ENCODE measurements around the gene MNT. TPM values are rescaled to one million over a fixed set of nuclear protein-coding genes. Genes with fewer than 3 reads are reported as not detected.
A peak's percentile ranks its signal among the peaks of the same experiment; 100 is the strongest.

Gene MNT, protein sequence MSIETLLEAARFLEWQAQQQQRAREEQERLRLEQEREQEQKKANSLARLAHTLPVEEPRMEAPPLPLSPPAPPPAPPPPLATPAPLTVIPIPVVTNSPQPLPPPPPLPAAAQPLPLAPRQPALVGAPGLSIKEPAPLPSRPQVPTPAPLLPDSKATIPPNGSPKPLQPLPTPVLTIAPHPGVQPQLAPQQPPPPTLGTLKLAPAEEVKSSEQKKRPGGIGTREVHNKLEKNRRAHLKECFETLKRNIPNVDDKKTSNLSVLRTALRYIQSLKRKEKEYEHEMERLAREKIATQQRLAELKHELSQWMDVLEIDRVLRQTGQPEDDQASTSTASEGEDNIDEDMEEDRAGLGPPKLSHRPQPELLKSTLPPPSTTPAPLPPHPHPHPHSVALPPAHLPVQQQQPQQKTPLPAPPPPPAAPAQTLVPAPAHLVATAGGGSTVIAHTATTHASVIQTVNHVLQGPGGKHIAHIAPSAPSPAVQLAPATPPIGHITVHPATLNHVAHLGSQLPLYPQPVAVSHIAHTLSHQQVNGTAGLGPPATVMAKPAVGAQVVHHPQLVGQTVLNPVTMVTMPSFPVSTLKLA
- 16.3 and 17.3 TPM in 2 replicates for total RNA-seq (2021; fragmentation: NEBNext Ultra II Directional; extraction: Animal tissue kit (Norgen Biotek cat#: 25700))
- polyA plus RNA-seq (2011; rRNA removed): 5.0 and 9.0 TPM in 2 replicates
- 6.1 TPM for polyA plus RNA-seq (2011; cell fraction: cytosol; rRNA removed)
- polyA plus RNA-seq (2011; cell fraction: nucleus; rRNA removed): 12.8 TPM
- 10.9 to 15.7 TPM (median 13.9 TPM) in 4 replicates for polyA plus RNA-seq (2012, experiment 1 of 2)
- 7.1 TPM for polyA plus RNA-seq (2012, experiment 2 of 2)
- 12.5 TPM for polyA plus RNA-seq (2013, experiment 1 of 2)
- 10.8 TPM for polyA plus RNA-seq (2013, experiment 2 of 2)
- 3.2 and 4.2 TPM in 2 replicates for polyA minus RNA-seq (2011; rRNA and poly(A)+ RNA removed)
- polyA minus RNA-seq (2011; cell fraction: cytosol; rRNA and poly(A)+ RNA removed): 8.7 TPM
- polyA minus RNA-seq (2011; cell fraction: nucleus; rRNA and poly(A)+ RNA removed): 6.2 TPM
- long read RNA-seq, experiment 1, partial matches to known transcripts: 0 of 11 reads
- long read RNA-seq, experiment 1, other reads (novel, unspliced or antisense): 11 of 11 reads
- long read RNA-seq, experiment 2: 0 reads

DNA sequence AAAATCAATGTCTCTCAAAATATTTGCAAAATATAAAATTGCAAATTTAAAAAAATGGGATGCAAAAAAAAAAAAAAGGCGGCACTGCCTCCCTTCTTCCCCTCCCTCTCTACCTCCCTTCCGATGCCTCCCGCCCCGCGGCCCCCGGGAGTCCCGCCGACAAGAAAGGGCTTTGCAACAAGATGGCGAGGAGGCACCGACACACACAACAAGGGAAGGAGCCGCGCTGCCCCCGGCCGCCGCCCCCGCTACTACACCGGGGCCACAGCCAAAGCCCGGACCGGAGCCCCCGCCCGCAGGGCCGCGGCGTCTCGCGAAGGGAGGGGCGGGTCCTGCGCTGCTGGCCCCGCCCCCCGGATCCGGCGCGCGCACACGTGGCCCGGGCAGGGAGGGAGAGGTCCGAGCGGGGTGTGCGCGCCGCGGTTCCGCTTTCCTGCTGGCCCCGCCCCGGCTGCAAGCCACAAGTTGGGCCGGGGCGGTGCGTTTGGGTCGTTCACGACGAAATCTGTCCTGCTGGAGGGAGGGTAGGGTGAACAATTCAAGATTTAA is at the start of gene MNT:
TSS of gene MNT (minus strand) at position 184 of the 549 bp plus-strand sequence. CDS start 348 bp downstream, outside the sequence.
- no peak for FAIRE-seq
- Histone ChIP-seq H3K79me2 (ENCODE audit: control insufficient read depth in 1 of 2, insufficient read depth in 2 of 2, low read length in 2 of 2) (peaks cover 0 to 26% of the 10 kb centered on the region in 2 experiments; a peak in 2 of 4 replicates), H3K9ac (replicated peaks in 1 of 4; ENCODE audit: extremely low read depth in 1 of 4, low read depth in 3 of 4, low read length in 3 of 4) (peak within 1 kb of the TSS; percentile 63 to 83 (median 82)), H3K79me1 (ENCODE audit: low read depth, low read length) (peaks cover 17% of the 10 kb centered on the region), H3K4me2 (ENCODE audit: insufficient read depth in 1 of 2, low read depth in 2 of 2, low read length in 2 of 2) (peak within 1 kb of the TSS; percentile 94 to 97), H2BK15ac (ENCODE audit: low read length) (no peak within 1 kb of the TSS), H3K56ac (replicated peaks; ENCODE audit: insufficient read length, low read depth, low read length) (peak within 1 kb of the TSS; percentile 33), H4K8ac (ENCODE audit: extremely low read depth, insufficient read depth, low read length) (peak within 1 kb of the TSS; percentile 93), H2BK12ac (ENCODE audit: low read depth, low read length) (peak within 1 kb of the TSS; percentile 97), H4K91ac (replicated peaks; ENCODE audit: insufficient read length, low read length) (peak within 1 kb of the TSS; percentile 90), H2AK5ac (ENCODE audit: low read depth, low read length) (no peak within 1 kb of the TSS), H2AFZ (ENCODE audit: low read length) (peak within 1 kb of the TSS; percentile 75; the same call in 1 of the 2 replicates), H3K23ac (ENCODE audit: insufficient read length) (no peak within 1 kb of the TSS), H3K14ac (ENCODE audit: insufficient read length) (no peak within 1 kb of the TSS), H3K9me3 (ENCODE audit: insufficient read depth in 2 of 2, low read depth in 1 of 2, low read length in 1 of 2) (no peaks in the 10 kb centered on the region), H2BK20ac (ENCODE audit: low read length) (no peak within 1 kb of the TSS), H2BK120ac (replicated peaks; ENCODE audit: low read depth, low read length) (no peak within 1 kb of the TSS), H3K23me2 (ENCODE audit: low read depth, low read length) (peaks cover 22% of the 10 kb centered on the region), H4K20me1 (replicated peaks in 1 of 2; ENCODE audit: control insufficient read depth in 1 of 2, insufficient read depth in 2 of 2, low read length in 2 of 2) (peaks cover 1 to 10% of the 10 kb centered on the region in 2 experiments), H2BK5ac (ENCODE audit: low read depth, low read length) (peak within 1 kb of the TSS; percentile 97), H3K18ac (ENCODE audit: extremely low read depth, low read length) (peak within 1 kb of the TSS; percentile 60), H3K4me1 (replicated peaks in 1 of 4; ENCODE audit: control insufficient read depth in 3 of 4, insufficient read depth in 4 of 4, low read length in 3 of 4) (peaks cover 7 to 31% (median 22%) of the 10 kb centered on the region in 4 experiments), H3K4ac (replicated peaks; ENCODE audit: insufficient read length, low read depth, low read length) (peak within 1 kb of the TSS; percentile 80), H3K4me3 (ENCODE audit: extremely low read depth in 1 of 4, insufficient read depth in 2 of 4, low read depth in 3 of 4, low read length in 4 of 4) (peak within 1 kb of the TSS; percentile 84 to 96 (median 86)), H3K27me3 (replicated peaks in 1 of 4; ENCODE audit: control insufficient read depth in 3 of 4, extremely low read depth in 1 of 4, insufficient read depth in 3 of 4, low read length in 3 of 4) (peaks cover 0 to 2% (median 0%) of the 10 kb centered on the region in 4 experiments; a peak in 2 of 7 replicates), H3K36me3 (ENCODE audit: control insufficient read depth in 2 of 4, insufficient read depth in 4 of 4, low read length in 3 of 4) (no peaks in the 10 kb centered on the region), H4K5ac (ENCODE audit: insufficient read length, low read depth, low read length) (peak within 1 kb of the TSS; percentile 63), H3K27ac (ENCODE audit: low read depth, low read length) (peak within 1 kb of the TSS; percentile 94)
- DNase-seq (ENCODE audit: low read depth in 1 of 2, low spot score in 2 of 2): peak; percentile 82 to 93
- ChIA-PET CTCF (ENCODE audit: partially characterized antibody) (interaction anchor here (0.8 to 8.8 kb wide), 6 partner anchors 9 to 448 kb away, joined by 3 to 80 read pairs (median 5); no protein-coding TSS in a partner anchor), POLR2A (ENCODE audit: partially characterized antibody) (interaction anchor here (0.6 to 8.8 kb wide), 19 partner anchors 11 to 309 kb away, joined by 3 to 193 read pairs (median 4); partner anchors contain the start of genes SMG6, SRR and TSR1)
- WGBS, 2 experiments (ENCODE audit: extremely low coverage in 1 of 2, insufficient coverage in 1 of 2, insufficient read length in 1 of 2, insufficient replicate concordance in 2 of 2, low coverage in 1 of 2, low lambda C conversion rate in 2 of 2, missing lambda C conversion rate in 1 of 2): 0% methylated on average over 9 of the region's 51 CpGs; no CpG with 5 or more reads in 1 of the 2 experiments
- TF ChIP-seq, protein P1, sequence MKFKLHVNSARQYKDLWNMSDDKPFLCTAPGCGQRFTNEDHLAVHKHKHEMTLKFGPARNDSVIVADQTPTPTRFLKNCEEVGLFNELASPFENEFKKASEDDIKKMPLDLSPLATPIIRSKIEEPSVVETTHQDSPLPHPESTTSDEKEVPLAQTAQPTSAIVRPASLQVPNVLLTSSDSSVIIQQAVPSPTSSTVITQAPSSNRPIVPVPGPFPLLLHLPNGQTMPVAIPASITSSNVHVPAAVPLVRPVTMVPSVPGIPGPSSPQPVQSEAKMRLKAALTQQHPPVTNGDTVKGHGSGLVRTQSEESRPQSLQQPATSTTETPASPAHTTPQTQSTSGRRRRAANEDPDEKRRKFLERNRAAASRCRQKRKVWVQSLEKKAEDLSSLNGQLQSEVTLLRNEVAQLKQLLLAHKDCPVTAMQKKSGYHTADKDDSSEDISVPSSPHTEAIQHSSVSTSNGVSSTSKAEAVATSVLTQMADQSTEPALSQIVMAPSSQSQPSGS (IDR thresholded peaks at IDR 0.05; ENCODE audit: low read length): no peak; the same call in 1 of the 2 replicates
- TF ChIP-seq BCL11A (IDR thresholded peaks at IDR 0.05; ENCODE audit: low read depth in 2 of 2, low read length in 2 of 2): no peak
- TF ChIP-seq SAP30 (IDR thresholded peaks at IDR 0.05; ENCODE audit: insufficient read depth, insufficient replicate concordance, low read length): no peak
- TF ChIP-seq KDM5A (IDR thresholded peaks at IDR 0.05; ENCODE audit: low read length): no peak
- peak; percentile 98 for TF ChIP-seq EGR1 (IDR thresholded peaks at IDR 0.05; ENCODE audit: borderline replicate concordance, low read depth, low read length)
